GM10266 (cell line): ENCODE results near the gene SLC35A4.

Experiments
- DNase-seq: peaks from one replicate; pipeline ENCODE4 v3.0.0; 2012; ENCODE audit errors: extremely low spot score
- TF ChIP-seq, protein P1 (sequence below): IDR thresholded peaks from 2 replicates; pipeline ENCODE4 v1.5.1; 2012; ENCODE audit warnings: mild to moderate bottlenecking, low read depth; ENCODE audit not compliant: control insufficient read depth, insufficient read depth; ENCODE audit errors: missing control alignments

The SLC35A4 gene

DNA sequence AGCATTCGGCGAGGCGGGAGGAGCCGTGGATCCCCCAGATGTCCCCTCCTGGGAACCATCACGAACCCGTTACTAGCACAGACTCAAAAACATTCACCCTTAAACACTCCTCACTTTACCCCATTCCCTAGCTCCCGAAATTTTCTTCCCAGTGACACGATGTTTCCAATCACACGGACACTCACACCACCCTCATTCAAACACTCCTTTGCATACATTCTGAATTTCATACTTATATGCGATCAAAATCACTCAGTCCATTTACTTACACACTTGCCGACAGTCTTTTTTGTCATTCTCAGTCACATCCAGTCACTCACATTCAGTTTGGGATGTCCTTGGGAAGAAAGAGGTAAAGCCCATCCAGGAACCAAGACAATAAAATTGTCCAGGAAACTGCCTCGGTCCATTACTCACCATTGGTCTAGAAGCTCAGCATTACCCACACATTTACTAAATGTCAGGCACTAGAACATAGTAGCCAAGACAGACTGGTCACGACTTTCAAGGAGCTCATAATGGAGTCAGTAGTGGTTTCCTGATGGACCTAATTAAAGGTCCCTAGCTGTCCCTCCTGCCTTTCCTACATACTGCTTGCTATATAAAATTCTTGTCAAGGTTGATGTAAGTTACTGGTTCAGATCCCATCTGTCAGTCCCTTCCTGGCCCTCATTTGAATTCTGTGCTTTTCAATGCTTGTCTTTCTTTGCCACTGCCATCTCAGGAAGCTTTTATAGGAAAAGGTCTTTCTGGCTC lies 574 bp downstream of the SLC35A4 start:
- DNase-seq: no peak
- TF ChIP-seq, protein P1, sequence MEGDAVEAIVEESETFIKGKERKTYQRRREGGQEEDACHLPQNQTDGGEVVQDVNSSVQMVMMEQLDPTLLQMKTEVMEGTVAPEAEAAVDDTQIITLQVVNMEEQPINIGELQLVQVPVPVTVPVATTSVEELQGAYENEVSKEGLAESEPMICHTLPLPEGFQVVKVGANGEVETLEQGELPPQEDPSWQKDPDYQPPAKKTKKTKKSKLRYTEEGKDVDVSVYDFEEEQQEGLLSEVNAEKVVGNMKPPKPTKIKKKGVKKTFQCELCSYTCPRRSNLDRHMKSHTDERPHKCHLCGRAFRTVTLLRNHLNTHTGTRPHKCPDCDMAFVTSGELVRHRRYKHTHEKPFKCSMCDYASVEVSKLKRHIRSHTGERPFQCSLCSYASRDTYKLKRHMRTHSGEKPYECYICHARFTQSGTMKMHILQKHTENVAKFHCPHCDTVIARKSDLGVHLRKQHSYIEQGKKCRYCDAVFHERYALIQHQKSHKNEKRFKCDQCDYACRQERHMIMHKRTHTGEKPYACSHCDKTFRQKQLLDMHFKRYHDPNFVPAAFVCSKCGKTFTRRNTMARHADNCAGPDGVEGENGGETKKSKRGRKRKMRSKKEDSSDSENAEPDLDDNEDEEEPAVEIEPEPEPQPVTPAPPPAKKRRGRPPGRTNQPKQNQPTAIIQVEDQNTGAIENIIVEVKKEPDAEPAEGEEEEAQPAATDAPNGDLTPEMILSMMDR: no peak

DNA sequence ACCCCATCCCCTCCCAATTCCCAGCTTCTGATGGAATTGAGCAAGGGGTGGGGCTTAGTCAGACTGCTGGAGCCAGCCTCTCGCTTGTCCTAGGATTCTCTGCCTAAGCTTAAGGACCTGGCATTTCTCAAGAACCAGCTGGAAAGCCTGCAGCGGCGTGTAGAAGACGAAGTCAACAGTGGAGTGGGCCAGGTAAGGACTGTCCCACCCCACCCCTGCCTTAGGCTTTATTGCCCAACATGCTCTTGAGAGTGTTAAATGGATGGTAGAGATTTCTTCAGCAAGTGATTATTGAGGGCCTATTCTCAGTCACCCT lies 1.1 kb downstream of the SLC35A4 start:
- TF ChIP-seq, protein P1: no peak
- no peak for DNase-seq

DNA sequence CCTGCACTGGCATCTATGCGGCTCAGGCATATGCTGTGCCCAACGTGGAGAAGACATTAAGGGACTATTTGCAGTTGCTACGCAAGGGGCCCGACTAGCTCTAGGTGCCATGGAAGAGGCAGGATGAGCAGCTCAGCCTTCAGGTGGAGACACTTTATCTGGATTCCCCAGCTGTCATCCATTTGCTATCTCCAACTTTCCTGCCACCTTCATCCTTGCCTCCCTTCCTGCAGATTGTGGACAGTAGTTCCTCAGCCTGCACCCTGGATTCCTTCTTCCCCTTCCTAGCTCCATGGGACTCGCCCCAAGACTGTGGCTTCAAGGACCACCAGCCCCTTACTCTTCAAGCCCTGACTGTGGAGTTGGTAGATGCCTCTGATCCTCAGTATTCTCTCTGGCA lies 2.0 kb downstream of the SLC35A4 start:
- TF ChIP-seq, protein P1: no peak

DNA sequence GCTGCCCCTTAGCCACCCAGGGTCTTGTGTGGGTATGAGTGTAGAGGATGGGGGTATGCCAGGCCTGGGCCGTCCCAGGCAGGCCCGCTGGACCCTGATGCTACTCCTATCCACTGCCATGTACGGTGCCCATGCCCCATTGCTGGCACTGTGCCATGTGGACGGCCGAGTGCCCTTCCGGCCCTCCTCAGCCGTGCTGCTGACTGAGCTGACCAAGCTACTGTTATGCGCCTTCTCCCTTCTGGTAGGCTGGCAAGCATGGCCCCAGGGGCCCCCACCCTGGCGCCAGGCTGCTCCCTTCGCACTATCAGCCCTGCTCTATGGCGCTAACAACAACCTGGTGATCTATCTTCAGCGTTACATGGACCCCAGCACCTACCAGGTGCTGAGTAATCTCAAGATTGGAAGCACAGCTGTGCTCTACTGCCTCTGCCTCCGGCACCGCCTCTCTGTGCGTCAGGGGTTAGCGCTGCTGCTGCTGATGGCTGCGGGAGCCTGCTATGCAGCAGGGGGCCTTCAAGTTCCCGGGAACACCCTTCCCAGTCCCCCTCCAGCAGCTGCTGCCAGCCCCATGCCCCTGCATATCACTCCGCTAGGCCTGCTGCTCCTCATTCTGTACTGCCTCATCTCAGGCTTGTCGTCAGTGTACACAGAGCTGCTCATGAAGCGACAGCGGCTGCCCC lies 2.6 kb downstream of the SLC35A4 start:
- no peak for DNase-seq
- TF ChIP-seq, protein P1: no peak

More for the DNA sequence above, 2.0 kb downstream of the SLC35A4 start:
- no peak for DNase-seq

DNA sequence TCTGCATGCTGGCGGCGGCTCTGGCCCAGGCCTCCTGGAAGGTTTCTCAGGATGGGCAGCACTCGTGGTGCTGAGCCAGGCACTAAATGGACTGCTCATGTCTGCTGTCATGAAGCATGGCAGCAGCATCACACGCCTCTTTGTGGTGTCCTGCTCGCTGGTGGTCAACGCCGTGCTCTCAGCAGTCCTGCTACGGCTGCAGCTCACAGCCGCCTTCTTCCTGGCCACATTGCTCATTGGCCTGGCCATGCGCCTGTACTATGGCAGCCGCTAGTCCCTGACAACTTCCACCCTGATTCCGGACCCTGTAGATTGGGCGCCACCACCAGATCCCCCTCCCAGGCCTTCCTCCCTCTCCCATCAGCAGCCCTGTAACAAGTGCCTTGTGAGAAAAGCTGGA lies 3.2 kb downstream of the SLC35A4 start:
- TF ChIP-seq, protein P1: no peak
- DNase-seq: no peak

DNA sequence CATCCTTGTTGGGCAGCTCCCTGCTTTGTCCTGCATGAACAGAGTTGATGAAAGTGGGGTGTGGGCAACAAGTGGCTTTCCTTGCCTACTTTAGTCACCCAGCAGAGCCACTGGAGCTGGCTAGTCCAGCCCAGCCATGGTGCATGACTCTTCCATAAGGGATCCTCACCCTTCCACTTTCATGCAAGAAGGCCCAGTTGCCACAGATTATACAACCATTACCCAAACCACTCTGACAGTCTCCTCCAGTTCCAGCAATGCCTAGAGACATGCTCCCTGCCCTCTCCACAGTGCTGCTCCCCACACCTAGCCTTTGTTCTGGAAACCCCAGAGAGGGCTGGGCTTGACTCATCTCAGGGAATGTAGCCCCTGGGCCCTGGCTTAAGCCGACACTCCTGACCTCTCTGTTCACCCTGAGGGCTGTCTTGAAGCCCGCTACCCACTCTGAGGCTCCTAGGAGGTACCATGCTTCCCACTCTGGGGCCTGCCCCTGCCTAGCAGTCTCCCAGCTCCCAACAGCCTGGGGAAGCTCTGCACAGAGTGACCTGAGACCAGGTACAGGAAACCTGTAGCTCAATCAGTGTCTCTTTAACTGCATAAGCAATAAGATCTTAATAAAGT lies 3.9 kb downstream of the SLC35A4 start:
- DNase-seq: no peak

More for the DNA sequence above, 3.9 kb downstream of the SLC35A4 start:
- TF ChIP-seq, protein P1: no peak
